Motor neuron (in vitro differentiated cells): ENCODE data around the gene PARD3B. TPM values are rescaled to one million over a fixed set of nuclear protein-coding genes. Genes with fewer than 3 reads are reported as not detected.
"Not testable (repeated sequence)": the region's sequence is repeated elsewhere in the genome, so short reads cannot be mapped to it uniquely, and the experiment has no call there.

Experiments used
- ATAC-seq, 8 experiments: fragments of 200-7000 bp; cut with Tn5 transposase; replicated peaks in 6 of 8; 2 replicates each; pipeline ENCODE4 v1.8.0; 2021; ENCODE audit warnings: mild to moderate bottlenecking in 8 of 8, moderate library complexity in 8 of 8
- H3K27ac ChIP-seq, 2 donors: fragments of 250-450 bp; sonication (Bioruptor Pico); 2 replicates each; pipeline ENCODE4 v1.9.0; 2021; ENCODE audit warnings: antibody characterized with exemption in 2 of 2, mild to moderate bottlenecking in 2 of 2, moderate library complexity in 1 of 2
- H3K4me1 ChIP-seq, 2 donors: fragments of 250-450 bp; sonication (Bioruptor Pico); replicated peaks in 1 of 2; 2 replicates each; pipeline ENCODE4 v1.6.1; 2021; ENCODE audit warnings: antibody characterized with exemption in 2 of 2, mild to moderate bottlenecking in 2 of 2, moderate library complexity in 1 of 2
- H3K4me3 ChIP-seq, 5 donors: fragments of 250-450 bp; sonication (Bioruptor Pico); 2 replicates each; pipeline ENCODE4 v1.9.0; 2021; ENCODE audit warnings: antibody characterized with exemption in 5 of 5, mild to moderate bottlenecking in 5 of 5, moderate library complexity in 4 of 5
- WGBS, 10 experiments: fragments of 450-650 bp; shearing (Covaris generic); methylation state at CpG; one replicate each; pipeline ENCODE4 v1.0.0; 2022; 5-methylcytosine and 5-hydroxymethylcytosine counted together
- in situ Hi-C, 9 experiments: fragments of 400-800 bp; cut with MboI; loops; one replicate each; pipeline ENCODE4 v1.15.0; 2021; ENCODE audit warnings: low sequenced_read_pairs in 9 of 9, low pct_unique_long_range_greater_than_20kb in 2 of 9; ENCODE audit not compliant: unreplicated experiment in 9 of 9
- total RNA-seq, 8 experiments: library from RNA; unstranded; fragments of 300-600 nt; gene quantifications; 2 replicates each; pipeline versions ENCODE4 v1.2.3 to v1.2.4, GENCODE V29; 2022

The PARD3B gene
- total RNA-seq, 8 experiments from 2014 or later = 3.1 to 24.3 (median 10.4) TPM

GRCh38 chr2:205193836-205194228, 648.6 kb downstream of the PARD3B start:
- no peak overlapping the region for H3K27ac ChIP-seq
- WGBS, 10 experiments = 65 to 100% (median 91%) methylated on average over 2 to 3 of the region's 4 CpGs; no CpG with 5 or more reads in 2 of the 10 experiments
- H3K4me1 ChIP-seq = peaks cover 13 to 36% of the 10 kb centered on the region in 2 donors
- no peak overlapping the region for H3K4me3 ChIP-seq
- in situ Hi-C loops = no loop called here
- peak in 4 of 8 experiments; percentile 24 to 56 (median 30) for ATAC-seq

- Histone ChIP-seq H3K27ac (no peak overlapping the region), H3K4me1 (peaks cover 10 to 29% of the 10 kb centered on the region in 2 donors), H3K4me3 (no peak overlapping the region)
- no peak for ATAC-seq
- in situ Hi-C loops = no loop called here
Measured at GRCh38 chr2:205197468-205198139, 652.3 kb downstream of the PARD3B start.

GRCh38 chr2:205198140-205198525, 652.9 kb downstream of the PARD3B start:
- ATAC-seq = peak in 3 of 8 experiments; percentile 27 to 85 (median 78)
- in situ Hi-C loops = no loop called here
- Histone ChIP-seq H3K4me3 (no peak overlapping the region), H3K4me1 (peaks cover 8 to 24% of the 10 kb centered on the region in 2 donors), H3K27ac (no peak overlapping the region)
- WGBS, 10 experiments = 0 to 63% (median 42%) methylated on average over 1 to 3 of the region's 3 CpGs

GRCh38 chr2:205199165-205199850, 654.0 kb downstream of the PARD3B start:
- Histone ChIP-seq H3K27ac (no peak overlapping the region), H3K4me1 (peaks cover 0 to 12% of the 10 kb centered on the region in 2 donors), H3K4me3 (no peak overlapping the region)
- peak in 1 of 8 experiments; percentile 60 for ATAC-seq
- WGBS, 10 experiments = 27 to 100% (median 85%) methylated on average over 1 to 6 of the region's 6 CpGs
- in situ Hi-C loops = no loop called here

DNA sequence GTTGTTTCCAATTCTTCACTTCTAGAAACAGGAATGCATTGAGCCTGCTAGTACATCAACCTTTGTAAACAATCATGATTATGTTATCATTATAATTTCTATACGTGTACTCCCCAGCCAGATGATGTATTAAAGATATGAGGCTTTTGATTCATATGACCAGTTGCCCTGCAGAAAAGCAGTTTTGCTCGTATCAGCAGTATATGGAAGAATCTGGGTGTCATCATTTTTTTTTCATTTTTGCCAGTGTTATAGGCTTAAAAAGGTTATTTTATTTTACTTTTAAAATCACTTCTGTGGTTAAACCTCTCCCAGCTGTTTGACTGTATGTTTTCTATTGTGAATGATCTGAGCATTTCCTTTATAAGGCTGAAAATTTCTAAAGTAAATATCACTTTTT, 665.2 kb downstream of the PARD3B start:
- Histone ChIP-seq H3K27ac (no peak overlapping the region), H3K4me3 (no peak overlapping the region), H3K4me1 (no peaks in the 10 kb centered on the region)
- 62 to 100% (median 81%) methylated on average over 1 to 2 of the region's 2 CpGs for WGBS, 10 experiments
- in situ Hi-C loops = no loop called here
- ATAC-seq = no peak

DNA sequence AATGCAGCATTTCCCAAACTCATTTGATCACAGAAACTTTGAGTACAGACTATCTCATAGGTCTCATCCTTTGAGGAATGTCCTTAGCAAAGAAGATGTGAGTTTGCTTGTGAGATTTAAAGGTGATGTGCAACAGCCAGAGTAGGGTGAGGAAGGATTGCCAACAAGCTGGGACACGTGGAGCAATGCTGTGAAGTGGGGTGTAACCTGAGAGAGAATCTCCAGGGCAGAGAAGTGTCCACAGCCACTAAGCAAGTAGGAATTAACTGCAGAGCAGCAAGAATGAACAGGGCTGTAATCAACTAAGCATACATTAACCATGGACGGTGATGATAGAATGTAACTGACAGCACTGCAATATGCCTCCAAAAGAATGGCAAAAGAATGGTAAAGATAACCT, 667.1 kb downstream of the PARD3B start:
- no peak overlapping the region for H3K27ac ChIP-seq

DNA sequence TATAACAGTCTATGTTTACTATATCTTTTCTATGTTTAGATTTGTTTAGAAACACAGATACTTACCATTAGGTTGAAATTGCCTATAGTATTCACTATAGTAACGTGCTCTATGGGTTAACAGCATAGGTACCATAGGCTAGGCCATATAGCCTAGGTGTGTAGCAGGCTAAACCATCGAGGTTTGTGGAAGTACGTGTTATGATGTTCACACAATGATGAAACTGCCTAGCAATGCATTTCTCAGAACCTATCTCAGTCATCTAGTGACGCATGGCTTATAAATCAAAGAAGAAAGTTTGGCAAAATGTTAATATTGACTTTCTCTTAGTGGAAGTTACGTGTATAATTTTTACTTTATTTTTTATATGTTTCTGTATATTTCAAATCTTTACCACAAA, 670.8 kb downstream of the PARD3B start:
- 28 to 77% (median 72%) methylated on average over 1 to 5 of the region's 5 CpGs for WGBS, 10 experiments
- in situ Hi-C loops = no loop called here

More for the DNA sequence above, 667.1 kb downstream of the PARD3B start:
- WGBS, 10 experiments = 17 to 100% (median 63%) methylated on average over 1 to 2 of the region's 2 CpGs; no CpG with 5 or more reads in 3 of the 10 experiments
- in situ Hi-C loops = no loop called here
- Histone ChIP-seq H3K4me1 (no peaks in the 10 kb centered on the region), H3K4me3 (no peak overlapping the region)
- no peak for ATAC-seq

DNA sequence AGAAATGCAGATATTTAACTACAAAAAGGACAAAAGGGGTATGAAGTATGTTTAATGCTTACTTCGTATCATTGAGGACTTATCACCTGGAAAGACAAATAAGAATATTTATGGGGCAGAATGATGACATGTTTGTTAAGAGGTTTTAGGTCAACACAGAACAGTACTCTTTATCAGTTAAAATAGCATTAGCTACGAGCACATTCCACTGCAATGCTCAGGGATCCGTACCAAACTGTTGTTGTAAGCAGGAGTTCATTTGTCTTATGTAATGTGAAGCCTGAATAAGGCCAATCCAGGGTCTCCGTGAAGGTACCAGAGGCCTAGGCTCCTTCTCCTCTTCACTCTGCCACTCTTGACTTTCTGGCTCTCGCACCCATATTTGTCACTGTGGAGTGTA, 671.3 kb downstream of the PARD3B start:
- WGBS, 10 experiments = 61 to 100% (median 73%) methylated on average over 1 to 4 of the region's 5 CpGs; no CpG with 5 or more reads in 1 of the 10 experiments

More for the DNA sequence above, 670.8 kb downstream of the PARD3B start:
- peak in 4 of 8 experiments; percentile 32 to 86 (median 69) for ATAC-seq
- Histone ChIP-seq H3K4me3 (no peak overlapping the region), H3K27ac (no peak overlapping the region), H3K4me1 (no peaks in the 10 kb centered on the region)

GRCh38 chr2:205217004-205217403, 671.7 kb downstream of the PARD3B start:
- Histone ChIP-seq H3K4me1 (no peaks in the 10 kb centered on the region), H3K27ac (no peak overlapping the region), H3K4me3 (no peak overlapping the region)
- in situ Hi-C loops = no loop called here
- no peak for ATAC-seq
- 100% methylated on average over 1 of the region's 1 CpG; no CpG with 5 or more reads in 6 of the 10 experiments for WGBS, 10 experiments

More for the DNA sequence above, 671.3 kb downstream of the PARD3B start:
- H3K4me1 ChIP-seq = no peaks in the 10 kb centered on the region
- no peak overlapping the region for H3K4me3 ChIP-seq
- H3K27ac ChIP-seq = no peak overlapping the region
- in situ Hi-C loops = no loop called here
- peak in 1 of 8 experiments; percentile 39 for ATAC-seq

GRCh38 chr2:205218056-205218455, 672.8 kb downstream of the PARD3B start:
- WGBS, 10 experiments = 13 to 100% (median 63%) methylated on average over 1 to 3 of the region's 3 CpGs; no CpG with 5 or more reads in 1 of the 10 experiments
- Histone ChIP-seq H3K4me3 (no peak overlapping the region), H3K4me1 (no peaks in the 10 kb centered on the region), H3K27ac (no peak overlapping the region)
- no peak for ATAC-seq
- in situ Hi-C loops = no loop called here

- ATAC-seq, H3K4me1 ChIP-seq, H3K27ac ChIP-seq, in situ Hi-C loops, H3K4me3 ChIP-seq: not testable (repeated sequence)
- WGBS, 10 experiments = 78 to 100% (median 100%) methylated on average over 2 to 5 of the region's 5 CpGs; no CpG with 5 or more reads in 3 of the 10 experiments
Measured at GRCh38 chr2:205218816-205219215, 673.5 kb downstream of the PARD3B start.

- 0 to 90% (median 71%) methylated on average over 1 to 3 of the region's 3 CpGs; no CpG with 5 or more reads in 3 of the 10 experiments for WGBS, 10 experiments
- no peak overlapping the region for H3K4me3 ChIP-seq
- no peak for ATAC-seq
- in situ Hi-C loops = no loop called here
- H3K27ac ChIP-seq = no peak overlapping the region
- no peaks in the 10 kb centered on the region for H3K4me1 ChIP-seq
Measured at GRCh38 chr2:205220559-205220958, 675.3 kb downstream of the PARD3B start.

- WGBS, 10 experiments = 71 to 100% (median 97%) methylated on average over 1 to 3 of the region's 3 CpGs; no CpG with 5 or more reads in 3 of the 10 experiments
- Histone ChIP-seq H3K27ac (no peak overlapping the region), H3K4me3 (no peak overlapping the region), H3K4me1 (no peaks in the 10 kb centered on the region)
- in situ Hi-C loops = no loop called here
- ATAC-seq = no peak
Measured at GRCh38 chr2:205232086-205232485, 686.8 kb downstream of the PARD3B start.
